ENCODE results near the gene VPS9D1. TPM values are rescaled to one million over a fixed set of nuclear protein-coding genes. Genes with fewer than 3 reads are reported as not detected.

The VPS9D1 gene
- total RNA-seq, 1 donor from 2014 or later, result 11.3 TPM

- no peak for FAIRE-seq
- Histone ChIP-seq H3K9me3 (ENCODE audit: insufficient read depth, low read depth, low read length) (no peaks in the 10 kb centered on the region), H3K79me2 (ENCODE audit: insufficient read depth, low read length) (no peaks in the 10 kb centered on the region), H3K4me3 (ENCODE audit: insufficient read depth, low read depth, low read length) (no peak overlapping the region), H4K20me1 (ENCODE audit: insufficient read depth, low read length) (no peaks in the 10 kb centered on the region), H3K36me3 (ENCODE audit: insufficient read depth, low read length) (no peaks in the 10 kb centered on the region), H3K4me2 (ENCODE audit: low read length) (no peak overlapping the region), H3K9ac (ENCODE audit: low read length) (no peak overlapping the region), H3K4me1 (ENCODE audit: insufficient read depth, low read length) (peaks cover 3% of the 10 kb centered on the region), H3K27me3 (ENCODE audit: insufficient read depth, low read length) (no peaks in the 10 kb centered on the region), H3K27ac (ENCODE audit: low read depth, low read length) (no peak overlapping the region), H2AFZ (ENCODE audit: low read depth, low read length) (no peak overlapping the region)
- H3K9me3 Mint-ChIP-seq (ENCODE audit: unreplicated experiment), result no peaks in the 10 kb centered on the region
- no peak for TF ChIP-seq EZH2 (IDR thresholded peaks at IDR 0.05; ENCODE audit: insufficient read depth, low read length)
- no peak for TF ChIP-seq CTCF (IDR thresholded peaks at IDR 0.05; ENCODE audit: insufficient read depth, low read depth, low read length)
- no peak overlapping the region for H3K27ac Mint-ChIP-seq (ENCODE audit: unreplicated experiment)
- H3K4me1 Mint-ChIP-seq (ENCODE audit: low read depth, unreplicated experiment), result peaks cover 2% of the 10 kb centered on the region
- H3K4me3 Mint-ChIP-seq (ENCODE audit: unreplicated experiment), result no peak overlapping the region
- H3K36me3 Mint-ChIP-seq (ENCODE audit: low read depth, unreplicated experiment), result no peaks in the 10 kb centered on the region
- no peak for DNase-seq (ENCODE audit: low read depth)
- no peaks in the 10 kb centered on the region for H3K27me3 Mint-ChIP-seq (ENCODE audit: low read depth, unreplicated experiment)
Observed at GRCh38 chr16:89707695-89708094, 13.0 kb downstream of the VPS9D1 start.

- no peaks in the 10 kb centered on the region for H3K27me3 ChIP-seq (ENCODE audit: insufficient read depth, low read length)
- FAIRE-seq (no peak), DNase-seq (ENCODE audit: low read depth) (no peak)
- H3K4me2 ChIP-seq (ENCODE audit: low read length), result no peak overlapping the region
- TF ChIP-seq CTCF (IDR thresholded peaks at IDR 0.05; ENCODE audit: insufficient read depth, low read depth, low read length) (no peak), EZH2 (IDR thresholded peaks at IDR 0.05; ENCODE audit: insufficient read depth, low read length) (no peak)
- Mint-ChIP-seq H3K27ac (ENCODE audit: unreplicated experiment) (no peak overlapping the region), H3K4me3 (ENCODE audit: unreplicated experiment) (no peak overlapping the region), H3K36me3 (ENCODE audit: low read depth, unreplicated experiment) (no peaks in the 10 kb centered on the region), H3K9me3 (ENCODE audit: unreplicated experiment) (no peaks in the 10 kb centered on the region), H3K4me1 (ENCODE audit: low read depth, unreplicated experiment) (peaks cover 2% of the 10 kb centered on the region), H3K27me3 (ENCODE audit: low read depth, unreplicated experiment) (no peaks in the 10 kb centered on the region)
- H3K9ac ChIP-seq (ENCODE audit: low read length), result no peak overlapping the region
- no peaks in the 10 kb centered on the region for H4K20me1 ChIP-seq (ENCODE audit: insufficient read depth, low read length)
- H3K4me1 ChIP-seq (ENCODE audit: insufficient read depth, low read length), result peaks cover 2% of the 10 kb centered on the region
- no peaks in the 10 kb centered on the region for H3K36me3 ChIP-seq (ENCODE audit: insufficient read depth, low read length)
- H3K4me3 ChIP-seq (ENCODE audit: insufficient read depth, low read depth, low read length), result no peak overlapping the region
- no peaks in the 10 kb centered on the region for H3K9me3 ChIP-seq (ENCODE audit: insufficient read depth, low read depth, low read length)
- H3K27ac ChIP-seq (ENCODE audit: low read depth, low read length), result no peak overlapping the region
- H3K79me2 ChIP-seq (ENCODE audit: insufficient read depth, low read length), result no peaks in the 10 kb centered on the region
- H2AFZ ChIP-seq (ENCODE audit: low read depth, low read length), result no peak overlapping the region
Observed at GRCh38 chr16:89706518-89707260, 14.0 kb downstream of the VPS9D1 start.

DNA sequence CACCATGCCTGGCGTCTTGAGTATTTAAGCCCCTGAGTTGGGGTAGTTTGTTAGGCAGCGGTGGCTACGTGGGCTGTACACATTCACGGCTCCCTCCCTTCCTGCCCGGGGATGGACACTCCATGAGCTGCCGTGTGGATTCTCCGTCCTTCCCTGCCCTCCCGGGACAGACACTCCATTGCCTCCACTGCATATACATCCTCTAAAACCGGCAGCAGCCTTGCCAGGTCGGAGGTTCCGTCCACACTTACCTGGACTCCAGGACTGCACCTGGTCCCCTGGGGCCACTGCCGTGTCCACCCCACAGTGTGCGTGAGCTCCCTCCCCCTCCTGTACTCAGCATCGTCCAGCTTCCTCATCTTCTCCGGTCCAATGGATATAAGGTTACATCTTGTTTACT is 15.7 kb downstream of the VPS9D1 start:
- Histone ChIP-seq H4K20me1 (ENCODE audit: insufficient read depth, low read length) (peaks cover 6% of the 10 kb centered on the region), H3K27me3 (ENCODE audit: insufficient read depth, low read length) (no peaks in the 10 kb centered on the region), H3K36me3 (ENCODE audit: insufficient read depth, low read length) (no peaks in the 10 kb centered on the region), H3K79me2 (ENCODE audit: insufficient read depth, low read length) (no peaks in the 10 kb centered on the region), H2AFZ (ENCODE audit: low read depth, low read length) (no peak overlapping the region), H3K27ac (ENCODE audit: low read depth, low read length) (no peak overlapping the region), H3K9ac (ENCODE audit: low read length) (no peak overlapping the region), H3K9me3 (ENCODE audit: insufficient read depth, low read depth, low read length) (no peaks in the 10 kb centered on the region), H3K4me2 (ENCODE audit: low read length) (no peak overlapping the region), H3K4me1 (ENCODE audit: insufficient read depth, low read length) (peaks cover 11% of the 10 kb centered on the region), H3K4me3 (ENCODE audit: insufficient read depth, low read depth, low read length) (no peak overlapping the region)
- Mint-ChIP-seq H3K4me3 (ENCODE audit: unreplicated experiment) (peak overlapping the region; percentile 45), H3K9me3 (ENCODE audit: unreplicated experiment) (no peaks in the 10 kb centered on the region), H3K27ac (ENCODE audit: unreplicated experiment) (no peak overlapping the region), H3K36me3 (ENCODE audit: low read depth, unreplicated experiment) (no peaks in the 10 kb centered on the region), H3K27me3 (ENCODE audit: low read depth, unreplicated experiment) (no peaks in the 10 kb centered on the region), H3K4me1 (ENCODE audit: low read depth, unreplicated experiment) (no peaks in the 10 kb centered on the region)
- FAIRE-seq (no peak), DNase-seq (ENCODE audit: low read depth) (no peak)
- TF ChIP-seq EZH2 (IDR thresholded peaks at IDR 0.05; ENCODE audit: insufficient read depth, low read length) (no peak), CTCF (IDR thresholded peaks at IDR 0.05; ENCODE audit: insufficient read depth, low read depth, low read length) (no peak)

Data from astrocyte (in vitro differentiated cells and primary cell).